ENCODE data around the gene LDLRAD1. TPM values are rescaled to one million over a fixed set of nuclear protein-coding genes. Genes with fewer than 3 reads are reported as not detected.

The LDLRAD1 gene
- total RNA-seq, 1 donor from 2014 or later: not detected

DNA sequence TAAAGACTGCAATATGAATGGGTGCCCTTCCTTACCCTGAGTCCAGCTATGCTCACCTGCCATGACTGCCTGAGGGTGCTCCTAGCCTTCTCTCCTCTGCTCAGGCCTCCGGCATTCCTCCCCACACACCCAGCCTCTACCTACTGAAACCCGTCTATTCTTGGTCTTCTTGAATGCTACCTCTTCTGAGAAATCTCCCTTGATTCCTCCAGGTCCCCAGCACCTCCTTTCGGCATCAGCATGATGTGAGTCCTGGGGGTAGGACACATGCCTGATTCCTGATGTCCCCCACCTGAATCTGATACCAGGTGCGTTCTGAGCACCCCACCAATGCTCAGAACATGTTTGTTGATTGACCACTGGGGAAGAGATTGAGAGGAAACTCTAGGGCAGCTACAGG, 8.6 kb downstream of the LDLRAD1 start:
- no peak overlapping the region for H3K9ac ChIP-seq
- H3K27me3 ChIP-seq: no peaks in the 10 kb centered on the region
- Mint-ChIP-seq H3K36me3 (no peaks in the 10 kb centered on the region), H3K4me3 (no peak overlapping the region), H3K9me3 (peaks cover 4% of the 10 kb centered on the region), H3K27ac (peak overlapping the region; percentile 4), H3K27me3 (ENCODE audit: insufficient read depth, low read depth) (peaks cover 18% of the 10 kb centered on the region), H3K4me1 (peaks cover 5% of the 10 kb centered on the region)
- H3K36me3 ChIP-seq: no peaks in the 10 kb centered on the region
- TF ChIP-seq, protein P1, sequence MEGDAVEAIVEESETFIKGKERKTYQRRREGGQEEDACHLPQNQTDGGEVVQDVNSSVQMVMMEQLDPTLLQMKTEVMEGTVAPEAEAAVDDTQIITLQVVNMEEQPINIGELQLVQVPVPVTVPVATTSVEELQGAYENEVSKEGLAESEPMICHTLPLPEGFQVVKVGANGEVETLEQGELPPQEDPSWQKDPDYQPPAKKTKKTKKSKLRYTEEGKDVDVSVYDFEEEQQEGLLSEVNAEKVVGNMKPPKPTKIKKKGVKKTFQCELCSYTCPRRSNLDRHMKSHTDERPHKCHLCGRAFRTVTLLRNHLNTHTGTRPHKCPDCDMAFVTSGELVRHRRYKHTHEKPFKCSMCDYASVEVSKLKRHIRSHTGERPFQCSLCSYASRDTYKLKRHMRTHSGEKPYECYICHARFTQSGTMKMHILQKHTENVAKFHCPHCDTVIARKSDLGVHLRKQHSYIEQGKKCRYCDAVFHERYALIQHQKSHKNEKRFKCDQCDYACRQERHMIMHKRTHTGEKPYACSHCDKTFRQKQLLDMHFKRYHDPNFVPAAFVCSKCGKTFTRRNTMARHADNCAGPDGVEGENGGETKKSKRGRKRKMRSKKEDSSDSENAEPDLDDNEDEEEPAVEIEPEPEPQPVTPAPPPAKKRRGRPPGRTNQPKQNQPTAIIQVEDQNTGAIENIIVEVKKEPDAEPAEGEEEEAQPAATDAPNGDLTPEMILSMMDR (IDR thresholded peaks at IDR 0.05): no peak
- TF ChIP-seq EZH2 (IDR thresholded peaks at IDR 0.05) (no peak), EZH2phosphoT487 (IDR thresholded peaks at IDR 0.05) (no peak)
- H4K20me1 ChIP-seq (ENCODE audit: low read depth): no peaks in the 10 kb centered on the region
- no peak overlapping the region for H3K27ac ChIP-seq
- no peak overlapping the region for H2AFZ ChIP-seq (replicated peaks)
- no peak overlapping the region for H3K4me3 ChIP-seq
- H3K79me2 ChIP-seq (ENCODE audit: low read depth): no peaks in the 10 kb centered on the region
- no peak overlapping the region for H3K4me2 ChIP-seq
- H3F3A ChIP-seq (ENCODE audit: low read depth): no peaks in the 10 kb centered on the region
- H3K9me3 ChIP-seq (ENCODE audit: low read depth): no peaks in the 10 kb centered on the region
- no peak for DNase-seq (ENCODE audit: low spot score)
- no peaks in the 10 kb centered on the region for H3K4me1 ChIP-seq

DNA sequence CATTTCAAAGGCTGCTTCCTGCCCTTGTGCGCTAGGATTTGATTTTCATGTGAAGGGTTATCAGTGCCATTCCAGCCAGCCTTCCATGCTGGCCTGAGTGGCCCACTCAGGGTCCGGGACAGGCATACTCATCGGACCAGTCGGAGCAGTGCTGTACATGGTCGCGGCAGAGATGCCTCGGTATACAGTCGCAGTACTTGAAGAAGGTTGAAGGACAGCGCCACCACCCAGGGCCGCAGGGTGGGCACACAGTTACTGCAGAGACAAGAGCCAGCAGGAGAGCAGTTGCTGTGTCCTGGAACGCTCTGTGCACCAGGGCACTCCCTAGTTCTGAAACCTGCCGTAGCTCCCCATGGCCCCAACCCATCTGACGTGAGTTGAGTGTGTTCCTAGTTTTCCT, 9.1 kb downstream of the LDLRAD1 start:
- Mint-ChIP-seq H3K9me3 (peaks cover 4% of the 10 kb centered on the region), H3K4me3 (no peak overlapping the region), H3K4me1 (peaks cover 5% of the 10 kb centered on the region), H3K27me3 (ENCODE audit: insufficient read depth, low read depth) (peaks cover 18% of the 10 kb centered on the region), H3K36me3 (no peaks in the 10 kb centered on the region), H3K27ac (no peak overlapping the region)
- Histone ChIP-seq H3K4me2 (no peak overlapping the region), H3F3A (ENCODE audit: low read depth) (no peaks in the 10 kb centered on the region), H3K36me3 (no peaks in the 10 kb centered on the region), H3K9ac (no peak overlapping the region), H3K27ac (no peak overlapping the region), H3K9me3 (ENCODE audit: low read depth) (no peaks in the 10 kb centered on the region), H3K4me1 (no peaks in the 10 kb centered on the region), H2AFZ (replicated peaks) (no peak overlapping the region), H3K27me3 (no peaks in the 10 kb centered on the region), H4K20me1 (ENCODE audit: low read depth) (no peaks in the 10 kb centered on the region), H3K4me3 (no peak overlapping the region), H3K79me2 (ENCODE audit: low read depth) (no peaks in the 10 kb centered on the region)
- DNase-seq (ENCODE audit: low spot score): no peak
- no peak for TF ChIP-seq EZH2phosphoT487 (IDR thresholded peaks at IDR 0.05)
- TF ChIP-seq, protein P1 (IDR thresholded peaks at IDR 0.05): no peak
- no peak for TF ChIP-seq EZH2 (IDR thresholded peaks at IDR 0.05)

DNA sequence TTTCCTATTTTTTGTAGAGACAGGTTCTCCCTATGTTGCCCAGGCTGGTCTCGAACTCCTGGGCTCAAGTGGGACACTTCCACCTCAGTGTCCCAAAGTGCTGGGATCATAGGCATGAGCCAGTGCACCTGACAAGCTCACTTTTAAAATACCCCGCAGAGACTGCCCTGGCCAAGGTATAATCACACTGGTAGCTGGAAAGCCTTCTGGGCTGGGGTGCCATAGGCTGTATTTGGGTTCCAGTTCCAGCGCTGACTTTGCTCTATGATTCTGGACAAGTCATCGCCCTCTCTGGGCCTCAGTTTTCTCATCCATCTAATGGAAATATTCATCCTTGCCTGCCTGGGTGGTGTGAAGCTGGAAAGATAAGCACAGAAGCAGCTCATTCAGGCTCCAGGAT, 10.4 kb downstream of the LDLRAD1 start:
- Histone ChIP-seq H3K4me2 (no peak overlapping the region), H3F3A (ENCODE audit: low read depth) (no peaks in the 10 kb centered on the region), H3K79me2 (ENCODE audit: low read depth) (no peaks in the 10 kb centered on the region), H3K4me3 (no peak overlapping the region), H3K27ac (no peak overlapping the region), H2AFZ (replicated peaks) (no peak overlapping the region), H3K36me3 (no peaks in the 10 kb centered on the region), H3K4me1 (no peaks in the 10 kb centered on the region), H3K27me3 (no peaks in the 10 kb centered on the region), H3K9ac (no peak overlapping the region), H3K9me3 (ENCODE audit: low read depth) (no peaks in the 10 kb centered on the region), H4K20me1 (ENCODE audit: low read depth) (no peaks in the 10 kb centered on the region)
- Mint-ChIP-seq H3K9me3 (peaks cover 4% of the 10 kb centered on the region), H3K4me3 (no peak overlapping the region), H3K36me3 (no peaks in the 10 kb centered on the region), H3K4me1 (peaks cover 2% of the 10 kb centered on the region), H3K27ac (no peak overlapping the region), H3K27me3 (ENCODE audit: insufficient read depth, low read depth) (peaks cover 26% of the 10 kb centered on the region)
- no peak for TF ChIP-seq EZH2 (IDR thresholded peaks at IDR 0.05)
- no peak for DNase-seq (ENCODE audit: low spot score)

DNA sequence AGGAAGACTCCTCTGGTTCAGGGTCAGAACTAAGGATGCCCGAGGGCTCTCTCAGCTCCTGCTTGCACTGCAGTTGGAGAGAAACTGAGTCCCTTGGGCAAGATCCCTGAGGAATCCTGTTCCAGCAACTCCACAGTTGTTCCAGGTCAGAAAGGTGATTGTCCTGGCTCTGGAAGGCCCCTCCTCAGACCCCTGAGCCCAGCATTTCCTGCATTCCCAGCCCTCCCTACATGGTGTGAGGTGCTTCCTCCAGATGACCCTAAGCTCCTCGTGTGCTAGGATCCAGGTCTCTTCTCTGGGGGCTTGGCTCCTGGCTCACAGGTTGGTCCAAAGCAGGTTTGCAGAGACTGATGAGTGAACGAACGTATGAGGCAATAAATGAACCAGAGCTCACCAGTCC, 11.5 kb downstream of the LDLRAD1 start:
- DNase-seq (ENCODE audit: low spot score): no peak
- Histone ChIP-seq H3K27me3 (no peaks in the 10 kb centered on the region), H3K4me3 (no peak overlapping the region), H3K9me3 (ENCODE audit: low read depth) (no peaks in the 10 kb centered on the region), H3K27ac (no peak overlapping the region), H3K79me2 (ENCODE audit: low read depth) (no peaks in the 10 kb centered on the region), H2AFZ (replicated peaks) (no peak overlapping the region), H3F3A (ENCODE audit: low read depth) (no peaks in the 10 kb centered on the region), H3K9ac (no peak overlapping the region), H4K20me1 (ENCODE audit: low read depth) (no peaks in the 10 kb centered on the region), H3K36me3 (no peaks in the 10 kb centered on the region), H3K4me1 (no peaks in the 10 kb centered on the region), H3K4me2 (no peak overlapping the region)
- Mint-ChIP-seq H3K9me3 (peaks cover 4% of the 10 kb centered on the region), H3K27ac (no peak overlapping the region), H3K36me3 (no peaks in the 10 kb centered on the region), H3K4me1 (peaks cover 2% of the 10 kb centered on the region), H3K4me3 (no peak overlapping the region), H3K27me3 (ENCODE audit: insufficient read depth, low read depth) (peaks cover 25% of the 10 kb centered on the region)
- TF ChIP-seq EZH2phosphoT487 (IDR thresholded peaks at IDR 0.05) (no peak), EZH2 (IDR thresholded peaks at IDR 0.05) (no peak)
- TF ChIP-seq, protein P1 (IDR thresholded peaks at IDR 0.05): no peak

Measured in neural progenitor cell (in vitro differentiated cells).